Activated CD4-positive, alpha-beta T cell treated with anti-CD3 and anti-CD28 coated beads, Interleukin-2, amount 50 U/mL, for 1 hour (primary cell): ENCODE data around the gene SMAD7.

Experiments used
- DNase-seq: peaks from one replicate; pipeline ENCODE4 v3.0.0-alpha.2; 2020

Gene SMAD7

DNA sequence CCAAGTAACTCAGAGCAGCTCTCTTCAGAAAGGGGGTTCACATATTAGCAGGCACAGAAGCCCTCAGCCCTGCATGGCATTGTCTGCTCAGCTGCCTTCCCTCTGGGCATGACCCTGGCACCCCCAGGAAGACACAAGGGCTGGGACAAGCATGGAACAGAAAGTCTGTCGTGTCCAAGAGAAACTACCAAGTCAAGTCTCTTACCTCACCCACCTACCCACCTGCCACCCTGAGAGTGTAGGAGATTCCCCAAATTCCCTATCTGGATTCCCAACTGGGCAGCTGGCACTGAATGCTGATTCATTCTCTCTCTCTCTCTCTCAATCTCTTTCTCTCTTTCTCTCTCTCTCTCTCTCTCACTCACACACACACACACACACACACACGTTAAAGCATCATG is 21.6 kb downstream of the SMAD7 start:
- DNase-seq: no peak

DNA sequence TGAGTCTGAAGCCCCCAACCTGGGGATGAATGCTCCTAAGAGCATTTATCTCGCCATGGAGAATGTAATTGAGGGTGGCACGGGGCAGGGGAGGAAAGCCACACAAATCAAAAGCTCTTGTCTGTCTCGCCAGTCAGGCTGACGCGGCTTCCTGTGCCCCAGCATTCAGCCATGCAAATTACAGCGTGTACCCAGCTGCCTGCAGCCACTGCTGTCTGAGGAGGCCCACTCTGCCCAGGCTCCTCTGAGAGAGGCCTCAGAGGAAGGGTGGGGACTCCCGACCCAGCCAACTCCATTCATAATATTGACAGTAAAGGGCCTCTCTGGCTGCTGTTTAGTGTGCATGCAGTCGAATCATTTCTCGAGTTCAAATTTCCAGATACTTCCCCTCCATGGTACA is 22.0 kb downstream of the SMAD7 start:
- DNase-seq: peak; percentile 83

DNA sequence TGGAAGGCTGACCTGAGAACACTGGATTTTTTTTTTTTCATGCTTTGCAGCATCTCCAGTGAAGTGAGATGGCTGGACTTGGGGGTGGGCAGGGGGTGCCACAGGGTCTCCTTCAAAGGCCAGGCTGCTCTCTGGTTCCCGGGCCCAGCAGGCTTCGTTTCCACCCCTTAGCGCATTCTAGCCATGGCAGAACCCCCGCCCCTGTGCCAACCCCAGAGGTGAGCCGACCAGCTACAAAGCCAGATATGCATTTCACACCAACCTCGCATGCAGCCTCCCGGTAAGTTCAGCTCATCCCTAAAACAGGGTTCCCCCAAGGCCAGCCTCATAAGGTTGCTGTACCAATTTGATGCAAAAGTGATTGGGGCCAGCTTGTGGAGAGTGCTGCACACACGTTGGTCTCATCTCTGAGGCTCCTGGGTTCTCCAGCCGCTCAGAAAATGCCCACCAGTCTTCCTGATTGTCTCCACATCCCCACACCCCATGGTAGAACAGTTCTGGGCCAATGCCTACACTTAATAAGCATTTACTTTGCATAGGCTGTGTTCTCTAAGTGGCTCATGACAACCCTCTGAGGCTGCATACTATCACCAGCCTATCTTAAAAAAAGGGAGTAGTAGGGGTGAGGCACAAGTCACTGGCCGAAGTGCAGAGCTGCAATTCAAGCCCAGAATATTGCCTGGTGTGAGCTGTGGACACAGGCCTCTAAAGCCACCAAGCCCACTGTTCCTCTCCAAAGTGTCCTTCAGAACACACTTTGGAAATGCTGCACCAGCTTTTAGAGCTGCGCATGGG is 23.3 kb downstream of the SMAD7 start:
- DNase-seq: no peak

- no peak for DNase-seq
Observed at GRCh38 chr18:48926420-48926857, 24.3 kb downstream of the SMAD7 start.

DNA sequence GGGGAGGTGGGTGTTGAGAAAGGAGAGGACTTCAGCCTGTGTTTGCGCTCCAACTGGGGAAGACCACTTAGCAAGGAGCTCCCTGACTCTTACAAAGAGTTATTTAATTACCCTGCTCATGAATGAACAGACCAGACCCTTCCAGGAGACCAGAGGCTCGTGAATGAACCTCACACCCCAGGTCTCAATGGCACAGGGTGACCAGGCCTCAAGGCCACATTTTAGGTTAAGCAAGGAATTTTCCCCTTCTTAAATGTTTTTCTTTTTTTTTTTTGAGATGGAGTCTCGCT is 25.3 kb downstream of the SMAD7 start:
- no peak for DNase-seq

DNA sequence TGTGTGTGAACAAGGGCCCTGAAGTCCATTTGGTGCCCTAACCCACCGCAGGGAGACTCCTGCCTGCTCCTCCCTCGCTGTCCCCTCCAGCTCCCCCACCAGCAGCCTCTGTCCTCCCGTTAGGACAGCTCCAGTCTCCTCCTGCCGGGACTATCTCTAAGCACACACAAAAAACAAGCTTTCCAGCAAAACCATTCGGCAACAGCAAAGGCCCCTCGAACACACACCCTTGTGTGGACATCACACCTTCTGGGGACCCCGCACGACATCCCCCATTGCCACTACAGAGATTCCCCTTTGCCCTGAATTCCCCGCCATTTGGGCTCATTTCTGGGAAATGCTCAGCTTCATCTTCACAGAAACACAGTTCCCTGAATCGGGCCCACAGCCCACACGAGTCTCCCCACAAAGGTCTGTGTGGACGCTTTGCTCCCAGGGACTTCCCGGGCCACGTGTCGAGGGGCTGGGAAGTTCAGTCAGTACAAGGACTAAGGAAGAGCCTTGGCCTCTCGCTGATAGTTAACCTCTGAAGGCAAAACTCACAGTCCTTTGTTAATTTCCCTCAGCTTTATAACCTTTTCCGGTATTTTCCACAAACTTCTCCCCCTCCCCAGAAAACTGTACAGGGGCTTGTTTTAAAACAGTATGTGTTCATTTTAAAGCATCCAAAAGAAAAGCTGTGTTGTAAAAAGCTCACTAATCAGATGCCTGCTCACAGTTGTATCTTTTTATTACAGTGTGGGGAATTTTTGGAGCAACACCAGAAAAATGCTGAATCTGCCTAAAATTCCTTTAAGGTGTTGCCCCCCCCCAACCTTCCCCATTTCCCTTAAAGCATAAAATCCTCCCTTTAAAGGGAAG is 25.9 kb downstream of the SMAD7 start:
- DNase-seq: no peak

GRCh38 chr18:48923746-48924629 is 26.8 kb downstream of the SMAD7 start:
- no peak for DNase-seq

DNA sequence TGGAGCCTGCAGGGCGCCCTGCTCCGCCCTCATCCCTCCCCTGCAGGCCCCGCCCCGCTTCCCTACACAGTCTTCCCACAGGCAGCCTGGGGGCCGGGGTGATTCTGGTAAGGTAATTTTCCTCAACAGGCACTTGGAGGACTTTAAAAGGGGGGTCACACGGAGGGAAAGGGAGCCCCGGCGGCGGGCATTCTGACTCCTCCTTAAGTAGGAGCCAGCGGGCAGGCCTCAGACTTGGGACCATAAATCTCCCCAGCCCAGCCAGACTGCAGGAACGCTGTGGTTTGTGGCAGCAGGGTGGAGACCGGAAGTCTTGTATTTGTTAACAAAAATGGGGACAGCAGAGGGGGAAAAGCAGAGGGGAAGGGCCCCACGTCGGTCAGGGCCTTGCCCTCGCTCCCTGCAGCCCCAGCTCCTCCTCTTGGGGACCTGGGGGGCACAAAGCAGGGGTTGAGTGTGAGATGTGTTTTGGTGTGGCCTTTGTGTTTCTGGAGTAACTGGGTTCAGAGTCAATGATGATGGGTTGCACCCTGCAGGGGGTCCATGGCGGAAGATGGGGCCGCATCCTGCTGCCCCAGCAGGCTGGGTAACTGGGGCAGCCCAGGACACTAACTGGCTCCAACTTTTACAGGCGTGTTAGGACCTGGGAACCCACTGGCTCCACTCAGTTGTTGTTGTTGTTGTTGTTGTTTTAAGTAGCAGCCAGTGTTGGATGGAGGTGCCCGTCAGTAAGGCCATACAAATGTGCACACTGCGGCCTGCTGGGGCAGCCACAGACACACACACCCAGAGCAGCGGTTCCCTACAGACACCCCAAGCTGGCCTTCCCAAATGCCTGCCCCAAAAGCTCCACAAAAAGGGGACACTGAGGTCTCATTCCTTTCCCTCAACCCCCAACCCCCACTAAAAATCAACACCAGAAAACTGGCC is 27.7 kb downstream of the SMAD7 start:
- no peak for DNase-seq

DNA sequence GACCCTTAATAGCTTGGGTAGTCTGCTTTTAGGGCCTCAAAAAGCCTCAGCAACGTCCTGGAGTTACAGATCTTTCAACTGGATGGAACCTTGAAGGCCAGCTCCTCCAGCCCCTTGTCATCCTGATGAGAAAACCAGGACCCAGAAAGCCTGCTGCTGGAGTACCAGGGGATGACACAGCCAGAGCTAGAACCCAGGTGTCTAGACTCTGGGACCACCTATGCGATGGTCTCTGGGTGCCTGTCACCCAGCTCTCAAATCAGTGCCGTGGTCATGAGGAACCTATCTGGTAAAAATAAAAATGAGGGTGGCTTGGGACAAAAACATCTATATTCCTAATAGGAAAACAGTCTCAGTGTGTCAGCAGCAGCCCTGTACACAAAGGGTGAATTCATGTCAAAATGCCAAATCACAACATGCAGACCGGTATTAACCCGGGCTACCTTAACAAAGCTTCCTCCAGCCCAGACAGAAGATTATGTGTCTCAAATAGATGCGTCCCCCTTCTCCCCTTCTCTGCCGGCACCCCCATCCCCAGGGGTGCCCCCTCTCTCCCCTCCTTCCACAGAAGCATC is 28.5 kb downstream of the SMAD7 start:
- no peak for DNase-seq

DNA sequence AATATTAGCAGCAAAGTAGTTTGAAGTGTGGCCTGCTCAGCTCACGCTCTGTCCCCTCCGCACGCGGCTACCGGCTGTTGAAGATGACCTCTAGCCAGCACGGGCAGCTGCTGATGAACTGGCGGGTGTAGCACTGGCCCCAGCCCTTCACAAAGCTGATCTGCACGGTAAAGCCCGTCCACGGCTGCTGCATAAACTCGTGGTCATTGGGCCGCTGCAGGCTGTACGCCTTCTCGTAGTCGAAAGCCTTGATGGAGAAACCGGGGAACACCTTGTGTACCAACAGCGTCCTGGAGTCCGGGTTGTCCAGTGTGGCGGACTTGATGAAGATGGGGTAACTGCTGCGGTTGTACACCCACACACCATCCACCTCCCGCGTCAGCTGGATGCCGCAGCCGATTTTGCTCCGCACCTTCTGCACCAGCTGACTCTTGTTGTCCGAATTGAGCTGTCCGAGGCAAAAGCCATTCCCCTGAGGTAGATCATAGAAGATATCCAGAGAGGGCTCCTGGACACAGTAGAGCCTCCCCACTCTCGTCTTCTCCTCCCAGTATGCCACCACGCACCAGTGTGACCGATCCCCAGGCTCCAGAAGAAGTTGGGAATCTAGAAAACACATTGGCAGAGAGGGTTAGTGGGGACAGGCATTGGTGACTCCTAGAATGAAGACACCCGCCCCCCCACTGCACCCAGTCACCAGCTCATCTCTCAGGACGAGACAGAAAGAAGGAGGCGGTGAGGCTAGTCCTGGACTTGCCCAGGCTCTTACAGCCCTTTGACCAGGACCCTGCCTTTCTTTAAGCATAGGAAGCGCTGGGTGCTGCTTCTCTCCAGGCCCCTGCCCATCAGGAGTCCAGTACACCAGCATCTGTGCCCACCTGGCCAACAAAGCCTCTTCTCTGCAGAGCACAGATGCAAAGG is 29.2 kb downstream of the SMAD7 start:
- no peak for DNase-seq

DNA sequence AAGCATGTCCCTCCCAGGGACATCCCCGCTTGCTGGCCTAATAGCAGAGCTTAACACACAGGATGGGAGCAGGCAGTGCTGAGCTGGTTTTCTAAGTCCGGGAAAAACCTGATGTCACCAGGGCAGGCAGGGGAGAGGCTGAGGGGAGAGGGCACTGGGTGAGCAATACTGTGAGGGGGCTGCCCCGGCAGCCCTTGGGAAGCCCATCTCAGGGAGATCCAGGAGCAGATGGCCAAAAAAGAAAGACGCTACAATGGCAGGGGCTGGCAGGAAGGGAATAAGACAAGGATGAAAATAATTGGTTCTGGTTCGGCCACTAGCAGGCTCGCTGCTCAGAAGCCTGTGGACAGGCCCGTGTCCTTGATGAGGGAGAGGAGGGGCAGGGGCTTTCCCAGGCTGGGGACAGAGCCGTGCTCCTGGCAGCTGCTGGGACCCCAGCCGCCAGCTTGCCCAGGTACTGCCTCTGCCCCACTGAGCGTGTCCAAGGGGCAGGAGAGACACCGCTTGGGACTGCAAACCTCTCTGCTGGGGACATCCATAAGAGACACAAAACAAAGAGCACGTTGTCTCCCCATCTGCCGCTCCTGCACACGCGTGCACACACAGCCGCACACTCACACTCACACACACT is 30.2 kb downstream of the SMAD7 start:
- no peak for DNase-seq

- DNase-seq: no peak
Observed at GRCh38 chr18:48919547-48919946, 31.2 kb downstream of the SMAD7 start.

- no peak for DNase-seq
Observed at GRCh38 chr18:48918660-48919456, 31.9 kb downstream of the SMAD7 start.

DNA sequence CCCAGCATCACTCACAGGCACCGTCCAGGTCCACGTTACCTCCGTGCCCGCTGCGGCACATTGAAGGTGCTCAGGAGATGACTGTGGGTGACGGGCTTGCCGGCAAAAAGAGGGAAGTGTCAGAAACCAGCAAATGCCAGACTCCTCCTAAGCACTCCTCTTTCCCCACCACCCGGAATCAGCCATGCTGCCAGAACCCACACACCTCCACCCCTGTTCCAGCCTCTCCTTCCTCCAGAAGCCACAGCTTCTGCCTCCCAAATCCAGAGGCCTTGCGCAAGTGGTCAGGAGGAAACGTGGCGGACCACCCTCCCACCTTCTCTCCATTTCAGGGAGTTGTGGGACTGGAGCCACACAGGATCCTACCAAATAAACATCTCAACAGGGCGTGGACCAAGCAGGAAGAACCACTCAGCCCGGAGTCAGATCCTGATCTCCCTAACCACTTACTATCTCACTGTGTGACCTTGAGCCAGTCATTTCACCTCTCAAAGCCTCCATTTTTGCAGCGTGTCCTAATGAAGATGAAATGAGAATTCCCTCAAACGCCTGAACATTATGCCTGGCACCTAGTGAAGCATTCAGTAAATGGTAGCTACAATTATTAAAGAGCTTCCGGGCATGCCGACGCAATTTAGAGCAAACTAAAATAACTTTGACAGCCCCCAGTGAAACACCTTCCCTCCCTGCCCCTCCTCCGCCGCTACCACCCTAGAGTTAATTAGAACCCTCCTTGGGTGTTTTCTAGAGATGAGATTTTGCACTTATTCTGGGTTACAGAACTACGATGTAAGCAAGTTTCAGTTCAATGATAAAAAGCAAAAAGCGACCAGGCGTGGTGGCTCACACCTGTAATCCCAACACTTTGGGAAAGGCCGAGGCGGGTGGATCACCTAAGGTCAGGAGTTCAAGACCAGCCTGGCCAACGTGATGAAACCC is 32.9 kb downstream of the SMAD7 start:
- no peak for DNase-seq

DNA sequence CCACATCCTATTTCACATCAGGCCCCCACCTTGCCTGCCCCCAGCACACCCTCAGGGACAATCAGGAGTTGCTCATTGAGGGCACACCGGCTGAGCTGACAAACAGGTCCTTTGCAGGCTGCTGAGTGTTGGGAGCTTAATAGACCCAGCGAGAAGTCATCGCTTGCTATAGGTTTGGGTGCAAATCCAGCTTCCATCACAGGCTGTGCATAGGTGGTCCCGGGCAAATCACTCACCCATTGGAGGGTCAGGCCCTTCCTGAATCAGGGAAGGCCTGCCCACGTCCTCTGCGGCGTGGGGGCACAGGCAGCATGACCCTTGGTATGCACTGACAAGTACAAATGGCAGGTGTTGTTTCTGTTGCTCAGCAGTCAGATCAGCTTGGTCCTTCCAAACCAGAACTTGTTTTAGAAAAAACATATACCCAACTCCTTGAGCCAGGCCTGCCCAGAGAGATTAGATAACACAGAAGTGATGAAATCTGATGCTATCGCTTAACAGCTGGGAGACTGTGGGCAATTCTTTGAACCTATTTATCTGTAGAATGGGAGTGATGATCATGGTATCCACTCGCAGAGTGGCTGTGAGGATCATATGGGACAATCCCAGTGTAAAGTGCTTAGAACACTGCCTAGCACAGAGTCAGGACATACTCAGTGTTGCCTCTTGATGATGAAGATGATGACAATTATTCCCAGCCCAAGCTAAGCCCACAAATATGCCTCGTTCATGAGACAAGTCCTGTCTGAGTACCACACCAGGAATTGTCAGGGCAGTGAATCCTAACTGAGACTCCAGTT is 34.9 kb downstream of the SMAD7 start:
- no peak for DNase-seq

GRCh38 chr18:48914581-48915251 is 36.0 kb downstream of the SMAD7 start:
- no peak for DNase-seq

DNA sequence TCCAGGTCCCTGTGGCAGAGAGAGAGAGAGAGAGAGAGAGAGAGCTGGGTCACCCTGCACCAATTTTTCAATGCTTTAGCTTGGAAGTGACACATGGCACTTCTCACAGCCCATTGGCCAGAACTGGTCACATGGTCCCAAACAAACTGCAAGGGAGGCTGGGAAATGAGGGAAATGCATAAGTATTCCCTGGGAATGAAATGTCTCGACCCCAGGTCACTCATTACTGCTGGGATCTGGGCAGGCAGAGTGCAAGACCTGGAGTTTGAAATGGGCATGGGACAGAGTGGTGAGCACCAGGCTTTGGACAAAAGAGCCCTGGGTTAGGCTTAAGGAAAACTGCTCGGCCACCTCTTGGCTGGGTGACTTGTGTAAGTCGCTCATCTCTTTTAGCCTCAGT is 37.0 kb downstream of the SMAD7 start:
- no peak for DNase-seq
